Measurements from ENCODE around the gene SLC25A45.
"Not testable (repeated sequence)": the region's sequence is repeated elsewhere in the genome, so short reads cannot be mapped to it uniquely, and the experiment has no call there.

SLC25A45 gene

GRCh38 chr11:65351511-65351910 lies 30.9 kb downstream of the SLC25A45 start:
- peaks cover 40 to 45% of the 10 kb centered on the region in 2 donors for H3K36me3 ChIP-seq (ENCODE audit: control insufficient read depth in 2 of 2, insufficient read depth in 2 of 2, low read length in 2 of 2)
- peaks cover 0 to 4% of the 10 kb centered on the region in 2 donors for H3K27me3 ChIP-seq (ENCODE audit: control insufficient read depth in 2 of 2, insufficient read depth in 2 of 2, low read length in 2 of 2)
- no peak overlapping the region for H3K27ac ChIP-seq (ENCODE audit: low read depth in 2 of 2, low read length in 2 of 2)
- peaks cover 15 to 18% of the 10 kb centered on the region in 2 donors for H3K4me1 ChIP-seq (ENCODE audit: control insufficient read depth in 2 of 2, insufficient read depth in 2 of 2, low read length in 2 of 2)
- no peak overlapping the region for H3K4me3 ChIP-seq (ENCODE audit: low read length in 2 of 2)
- H3K9me3 ChIP-seq (ENCODE audit: control insufficient read depth in 2 of 2, low read length in 2 of 2), result no peaks in the 10 kb centered on the region
- no peak overlapping the region for H3K9ac ChIP-seq (ENCODE audit: low read depth in 1 of 2, low read length in 2 of 2)

GRCh38 chr11:65341856-65342255 lies 40.6 kb downstream of the SLC25A45 start:
- Histone ChIP-seq H3K4me3 (ENCODE audit: low read length in 2 of 2) (no peak overlapping the region), H3K36me3 (ENCODE audit: control insufficient read depth in 2 of 2, insufficient read depth in 2 of 2, low read length in 2 of 2) (peaks cover 49 to 70% of the 10 kb centered on the region in 2 donors), H3K9ac (ENCODE audit: low read depth in 1 of 2, low read length in 2 of 2) (no peak overlapping the region), H3K9me3 (ENCODE audit: control insufficient read depth in 2 of 2, low read length in 2 of 2) (no peaks in the 10 kb centered on the region), H3K27me3 (ENCODE audit: control insufficient read depth in 2 of 2, insufficient read depth in 2 of 2, low read length in 2 of 2) (no peaks in the 10 kb centered on the region), H3K4me1 (ENCODE audit: control insufficient read depth in 2 of 2, insufficient read depth in 2 of 2, low read length in 2 of 2) (no peaks in the 10 kb centered on the region), H3K27ac (ENCODE audit: low read depth in 2 of 2, low read length in 2 of 2) (no peak overlapping the region)

GRCh38 chr11:65340226-65340625 lies 42.2 kb downstream of the SLC25A45 start:
- peaks cover 35 to 54% of the 10 kb centered on the region in 2 donors for H3K36me3 ChIP-seq (ENCODE audit: control insufficient read depth in 2 of 2, insufficient read depth in 2 of 2, low read length in 2 of 2)

GRCh38 chr11:65338676-65339075 lies 43.8 kb downstream of the SLC25A45 start:
- no peaks in the 10 kb centered on the region for H3K9me3 ChIP-seq (ENCODE audit: control insufficient read depth in 2 of 2, low read length in 2 of 2)
- H3K9ac ChIP-seq (ENCODE audit: low read depth in 1 of 2, low read length in 2 of 2), result no peak overlapping the region
- peaks cover 20 to 38% of the 10 kb centered on the region in 2 donors for H3K36me3 ChIP-seq (ENCODE audit: control insufficient read depth in 2 of 2, insufficient read depth in 2 of 2, low read length in 2 of 2)
- no peak overlapping the region for H3K27ac ChIP-seq (ENCODE audit: low read depth in 2 of 2, low read length in 2 of 2)
- H3K4me3 ChIP-seq (ENCODE audit: low read length in 2 of 2), result no peak overlapping the region
- H3K27me3 ChIP-seq (ENCODE audit: control insufficient read depth in 2 of 2, insufficient read depth in 2 of 2, low read length in 2 of 2), result no peaks in the 10 kb centered on the region
- H3K4me1 ChIP-seq (ENCODE audit: control insufficient read depth in 2 of 2, insufficient read depth in 2 of 2, low read length in 2 of 2), result peaks cover 5 to 10% of the 10 kb centered on the region in 2 donors

More at GRCh38 chr11:65340226-65340625, 42.2 kb downstream of the SLC25A45 start:
- no peaks in the 10 kb centered on the region for H3K27me3 ChIP-seq (ENCODE audit: control insufficient read depth in 2 of 2, insufficient read depth in 2 of 2, low read length in 2 of 2)
- H3K9me3 ChIP-seq (ENCODE audit: control insufficient read depth in 2 of 2, low read length in 2 of 2), result no peaks in the 10 kb centered on the region
- peaks cover 0 to under 1% of the 10 kb centered on the region in 2 donors for H3K4me1 ChIP-seq (ENCODE audit: control insufficient read depth in 2 of 2, insufficient read depth in 2 of 2, low read length in 2 of 2)
- H3K4me3 ChIP-seq (ENCODE audit: low read length in 2 of 2), result no peak overlapping the region
- no peak overlapping the region for H3K27ac ChIP-seq (ENCODE audit: low read depth in 2 of 2, low read length in 2 of 2)
- no peak overlapping the region for H3K9ac ChIP-seq (ENCODE audit: low read depth in 1 of 2, low read length in 2 of 2)

- Histone ChIP-seq H3K4me3 (ENCODE audit: low read length in 2 of 2) (peak overlapping the region; percentile 91 to 96), H3K9me3 (ENCODE audit: control insufficient read depth in 2 of 2, low read length in 2 of 2) (no peaks in the 10 kb centered on the region), H3K4me1 (ENCODE audit: control insufficient read depth in 2 of 2, insufficient read depth in 2 of 2, low read length in 2 of 2) (peaks cover 5 to 11% of the 10 kb centered on the region in 2 donors), H3K27ac (ENCODE audit: low read depth in 2 of 2, low read length in 2 of 2) (no peak overlapping the region), H3K9ac (ENCODE audit: low read depth in 1 of 2, low read length in 2 of 2) (peak overlapping the region; percentile 60 to 86), H3K27me3 (ENCODE audit: control insufficient read depth in 2 of 2, insufficient read depth in 2 of 2, low read length in 2 of 2) (no peaks in the 10 kb centered on the region), H3K36me3 (ENCODE audit: control insufficient read depth in 2 of 2, insufficient read depth in 2 of 2, low read length in 2 of 2) (peaks cover 0 to 5% of the 10 kb centered on the region in 2 donors)
Observed at GRCh38 chr11:65334696-65335295, 47.6 kb downstream of the SLC25A45 start.

- not testable (repeated sequence) for H3K4me3 ChIP-seq (ENCODE audit: low read length in 2 of 2); H3K27me3 ChIP-seq (ENCODE audit: control insufficient read depth in 2 of 2, insufficient read depth in 2 of 2, low read length in 2 of 2); H3K27ac ChIP-seq (ENCODE audit: low read depth in 2 of 2, low read length in 2 of 2); H3K36me3 ChIP-seq (ENCODE audit: control insufficient read depth in 2 of 2, insufficient read depth in 2 of 2, low read length in 2 of 2); H3K9me3 ChIP-seq (ENCODE audit: control insufficient read depth in 2 of 2, low read length in 2 of 2); H3K9ac ChIP-seq (ENCODE audit: low read depth in 1 of 2, low read length in 2 of 2)
- H3K4me1 ChIP-seq (ENCODE audit: control insufficient read depth in 2 of 2, insufficient read depth in 2 of 2, low read length in 2 of 2), result peaks cover 8 to 16% of the 10 kb centered on the region in 2 donors
Observed at GRCh38 chr11:65332591-65332990, 49.9 kb downstream of the SLC25A45 start.

- H3K4me3 ChIP-seq (ENCODE audit: low read length in 2 of 2), result no peak overlapping the region
- no peaks in the 10 kb centered on the region for H3K36me3 ChIP-seq (ENCODE audit: control insufficient read depth in 2 of 2, insufficient read depth in 2 of 2, low read length in 2 of 2)
- no peaks in the 10 kb centered on the region for H3K27me3 ChIP-seq (ENCODE audit: control insufficient read depth in 2 of 2, insufficient read depth in 2 of 2, low read length in 2 of 2)
- H3K9ac ChIP-seq (ENCODE audit: low read depth in 1 of 2, low read length in 2 of 2), result no peak overlapping the region
- H3K27ac ChIP-seq (ENCODE audit: low read depth in 2 of 2, low read length in 2 of 2), result no peak overlapping the region
- no peaks in the 10 kb centered on the region for H3K9me3 ChIP-seq (ENCODE audit: control insufficient read depth in 2 of 2, low read length in 2 of 2)
- H3K4me1 ChIP-seq (ENCODE audit: control insufficient read depth in 2 of 2, insufficient read depth in 2 of 2, low read length in 2 of 2), result peaks cover 8 to 16% of the 10 kb centered on the region in 2 donors
Observed at GRCh38 chr11:65330544-65330943, 51.9 kb downstream of the SLC25A45 start.

GRCh38 chr11:65329944-65330403 lies 52.5 kb downstream of the SLC25A45 start:
- no peaks in the 10 kb centered on the region for H3K36me3 ChIP-seq (ENCODE audit: control insufficient read depth in 2 of 2, insufficient read depth in 2 of 2, low read length in 2 of 2)
- peaks cover 8 to 13% of the 10 kb centered on the region in 2 donors for H3K4me1 ChIP-seq (ENCODE audit: control insufficient read depth in 2 of 2, insufficient read depth in 2 of 2, low read length in 2 of 2)
- no peaks in the 10 kb centered on the region for H3K9me3 ChIP-seq (ENCODE audit: control insufficient read depth in 2 of 2, low read length in 2 of 2)
- no peaks in the 10 kb centered on the region for H3K27me3 ChIP-seq (ENCODE audit: control insufficient read depth in 2 of 2, insufficient read depth in 2 of 2, low read length in 2 of 2)
- no peak overlapping the region for H3K4me3 ChIP-seq (ENCODE audit: low read length in 2 of 2)
- H3K27ac ChIP-seq (ENCODE audit: low read depth in 2 of 2, low read length in 2 of 2), result no peak overlapping the region
- H3K9ac ChIP-seq (ENCODE audit: low read depth in 1 of 2, low read length in 2 of 2), result no peak overlapping the region

GRCh38 chr11:65329478-65329877 lies 53.0 kb downstream of the SLC25A45 start:
- H3K9ac ChIP-seq (ENCODE audit: low read depth in 1 of 2, low read length in 2 of 2), result no peak overlapping the region
- H3K9me3 ChIP-seq (ENCODE audit: control insufficient read depth in 2 of 2, low read length in 2 of 2), result no peaks in the 10 kb centered on the region
- H3K4me3 ChIP-seq (ENCODE audit: low read length in 2 of 2), result no peak overlapping the region
- H3K27ac ChIP-seq (ENCODE audit: low read depth in 2 of 2, low read length in 2 of 2), result no peak overlapping the region
- no peaks in the 10 kb centered on the region for H3K36me3 ChIP-seq (ENCODE audit: control insufficient read depth in 2 of 2, insufficient read depth in 2 of 2, low read length in 2 of 2)
- no peaks in the 10 kb centered on the region for H3K27me3 ChIP-seq (ENCODE audit: control insufficient read depth in 2 of 2, insufficient read depth in 2 of 2, low read length in 2 of 2)
- H3K4me1 ChIP-seq (ENCODE audit: control insufficient read depth in 2 of 2, insufficient read depth in 2 of 2, low read length in 2 of 2), result peaks cover 5 to 8% of the 10 kb centered on the region in 2 donors

- H3K36me3 ChIP-seq (ENCODE audit: control insufficient read depth in 2 of 2, insufficient read depth in 2 of 2, low read length in 2 of 2), result peaks cover 0 to 6% of the 10 kb centered on the region in 2 donors
- no peaks in the 10 kb centered on the region for H3K9me3 ChIP-seq (ENCODE audit: control insufficient read depth in 2 of 2, low read length in 2 of 2)
- no peak overlapping the region for H3K9ac ChIP-seq (ENCODE audit: low read depth in 1 of 2, low read length in 2 of 2)
- no peaks in the 10 kb centered on the region for H3K27me3 ChIP-seq (ENCODE audit: control insufficient read depth in 2 of 2, insufficient read depth in 2 of 2, low read length in 2 of 2)
- peaks cover 3 to 6% of the 10 kb centered on the region in 2 donors for H3K4me1 ChIP-seq (ENCODE audit: control insufficient read depth in 2 of 2, insufficient read depth in 2 of 2, low read length in 2 of 2)
- no peak overlapping the region for H3K27ac ChIP-seq (ENCODE audit: low read depth in 2 of 2, low read length in 2 of 2)
- no peak overlapping the region for H3K4me3 ChIP-seq (ENCODE audit: low read length in 2 of 2)
Observed at GRCh38 chr11:65327021-65327420, 55.4 kb downstream of the SLC25A45 start.
